Cerebellar nuclear complex (tissue), 1 donor: ENCODE results near the gene CD24.

Experiments
- DNase-seq, 2 experiments: peaks; one replicate each; lab custom pipeline; 2025; lab: John Stamatoyannopoulos, UW

The CD24 gene

DNA sequence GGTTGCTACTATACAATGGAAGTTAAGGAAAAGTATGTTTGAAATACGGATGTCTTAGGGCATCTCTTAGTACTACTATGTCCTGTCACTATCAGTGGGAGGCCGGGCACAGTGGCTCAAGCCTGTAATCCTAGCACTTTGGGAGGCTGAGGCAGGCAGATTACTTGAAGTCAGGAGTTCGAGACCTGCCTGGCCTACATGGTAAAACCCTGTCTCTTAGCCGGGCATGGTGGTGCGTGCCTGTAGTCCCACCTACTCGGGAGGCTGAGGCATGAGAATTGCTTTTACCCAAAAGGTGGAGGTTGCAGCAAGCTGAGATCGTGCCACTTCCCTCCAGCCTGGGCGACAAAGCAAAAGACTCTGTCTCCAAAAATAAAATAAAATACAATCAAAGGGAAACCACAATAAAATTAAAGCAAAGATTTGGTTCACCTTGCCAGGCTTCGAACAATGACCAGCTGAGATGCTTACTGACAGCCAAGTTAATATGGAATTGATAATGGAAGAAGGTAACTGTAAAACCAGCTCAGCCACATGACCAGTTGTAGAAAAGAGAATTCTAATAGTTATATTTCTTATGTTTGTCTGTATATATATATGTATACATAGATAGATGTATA, 6.5 kb downstream of the CD24 start:
- no peak for DNase-seq

GRCh38 chr6:106966671-106967640, 7.6 kb downstream of the CD24 start:
- DNase-seq = no peak

- no peak for DNase-seq
Observed at GRCh38 chr6:106966229-106966628, 8.3 kb downstream of the CD24 start.

GRCh38 chr6:106964954-106965353, 9.6 kb downstream of the CD24 start:
- DNase-seq = no peak

- DNase-seq = no peak
Observed at GRCh38 chr6:106964099-106964498, 10.4 kb downstream of the CD24 start.

- no peak for DNase-seq
Observed at GRCh38 chr6:106963544-106963943, 11.0 kb downstream of the CD24 start.

DNA sequence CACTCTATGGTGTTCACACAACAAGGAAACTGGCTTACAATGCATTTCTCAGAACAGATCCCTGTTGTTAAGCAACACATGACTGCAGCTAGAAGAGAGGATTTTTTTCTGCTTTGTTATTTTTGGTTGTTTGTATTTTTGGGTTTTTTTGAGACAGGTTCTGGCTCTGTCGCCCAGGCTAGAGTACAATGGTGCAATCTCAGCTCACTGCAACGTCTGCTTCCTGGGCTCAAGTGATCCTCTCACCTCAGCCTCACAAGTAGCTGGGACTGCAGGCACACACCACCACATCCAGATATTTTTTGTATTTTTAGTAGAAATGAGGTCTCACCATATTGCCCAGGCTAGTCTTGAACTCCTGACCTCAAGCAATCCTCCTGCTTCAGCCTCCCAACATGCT, 12.7 kb downstream of the CD24 start:
- DNase-seq = no peak

DNA sequence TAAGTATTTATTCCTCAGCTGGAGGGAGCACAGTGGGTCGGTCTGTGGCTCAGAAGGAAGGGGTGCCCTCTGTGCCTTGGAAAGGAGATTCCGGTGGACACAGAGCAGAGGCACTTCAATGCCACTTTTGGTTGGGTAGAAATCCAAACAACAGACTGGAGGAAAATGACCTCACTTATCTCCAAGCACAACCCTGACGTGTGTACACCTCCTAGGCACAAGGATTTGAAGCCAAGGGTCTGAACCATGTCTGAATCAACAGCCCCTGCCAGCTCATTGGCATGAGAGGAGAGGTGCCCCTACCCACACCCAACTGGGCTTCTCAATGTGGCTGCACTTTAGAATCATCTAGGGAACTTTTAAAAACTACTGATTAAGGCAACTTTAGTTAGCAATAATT, 13.4 kb downstream of the CD24 start:
- no peak for DNase-seq

- DNase-seq = no peak
Observed at GRCh38 chr6:106959985-106960384, 14.5 kb downstream of the CD24 start.

DNA sequence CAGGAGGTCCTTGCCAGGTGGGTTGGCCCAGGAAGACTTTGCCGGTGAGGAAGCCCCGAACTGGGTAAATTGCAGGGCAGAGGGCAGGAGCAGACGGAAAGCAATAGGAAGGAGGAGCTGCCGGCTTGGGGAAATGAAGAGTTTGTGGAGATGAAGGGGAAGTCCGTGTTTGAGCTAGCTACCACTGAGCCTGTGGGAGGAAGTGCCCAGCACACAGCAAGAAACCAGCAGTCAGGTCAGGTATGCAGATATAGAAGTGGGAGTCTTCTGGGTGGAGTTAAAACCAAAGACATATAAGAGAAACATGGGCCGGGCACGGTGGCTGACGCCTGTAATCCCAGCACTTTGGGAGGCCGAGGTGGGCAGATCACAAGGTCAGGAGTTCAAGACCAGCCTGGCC, 34.7 kb downstream of the CD24 start:
- no peak for DNase-seq

DNA sequence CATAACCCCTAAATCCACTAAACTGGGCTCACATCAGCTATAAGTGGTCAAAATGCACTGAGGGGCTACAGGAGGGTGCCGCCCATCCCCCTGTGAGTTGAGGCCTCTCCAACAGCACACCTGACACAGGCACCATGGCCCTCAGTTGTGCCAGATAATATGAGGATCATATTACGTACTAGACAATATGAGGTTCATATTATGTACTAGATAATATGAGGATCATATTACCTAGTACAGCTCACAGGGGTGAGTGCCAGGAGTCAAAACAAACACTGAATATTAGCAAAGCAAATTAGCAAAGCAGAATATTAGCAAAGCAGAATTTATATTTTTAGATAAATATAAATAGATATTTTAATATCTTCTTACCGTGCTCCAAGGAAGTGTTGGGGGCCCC, 35.3 kb downstream of the CD24 start:
- DNase-seq = no peak

GRCh38 chr6:106927531-106928398, 46.8 kb downstream of the CD24 start:
- no peak for DNase-seq

- DNase-seq = no peak
Observed at GRCh38 chr6:106925948-106926347, 48.6 kb downstream of the CD24 start.

DNA sequence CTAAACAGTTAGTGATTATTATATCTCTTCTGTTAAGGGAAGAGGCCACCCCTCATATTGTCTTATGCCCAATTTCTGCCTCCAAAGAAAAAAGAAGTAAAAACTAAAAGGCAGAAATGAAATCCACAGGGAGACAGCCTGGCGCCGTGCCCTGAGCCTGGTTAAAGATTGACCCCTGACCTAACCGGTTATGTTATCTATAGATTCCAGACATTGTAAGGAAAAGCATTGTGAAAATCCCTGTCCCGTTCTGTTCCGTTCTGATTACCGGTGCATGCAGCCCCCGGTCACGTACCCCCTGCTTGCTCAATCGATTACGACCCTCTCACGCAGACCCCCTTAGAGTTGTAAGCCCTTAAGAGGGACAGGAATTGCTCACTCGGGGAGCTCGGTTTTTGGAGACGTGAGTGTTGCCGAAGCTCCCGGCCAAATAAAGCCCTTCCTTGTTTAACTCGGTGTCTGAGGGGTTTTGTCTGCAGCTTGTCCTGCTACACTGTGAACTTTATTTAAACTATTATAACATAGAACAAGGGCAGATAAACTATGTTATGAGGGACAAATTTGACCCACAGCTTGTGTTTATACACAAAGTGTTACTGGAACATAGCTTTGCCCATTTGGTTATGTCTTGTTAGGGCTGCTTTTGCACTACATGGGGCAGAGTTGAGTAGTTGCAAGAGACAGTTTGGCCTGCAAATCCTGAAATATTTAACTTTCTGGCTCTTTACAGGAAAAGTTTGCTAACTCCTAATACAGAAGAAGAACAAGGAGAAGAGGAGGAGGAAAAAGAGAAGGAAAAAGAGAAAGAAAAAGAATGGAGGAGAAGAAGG, 49.6 kb downstream of the CD24 start:
- no peak for DNase-seq

- no peak for DNase-seq
Observed at GRCh38 chr6:106922626-106923025, 51.9 kb downstream of the CD24 start.
